IMR-90 (cell line): ENCODE results near the gene WDR37. TPM values are rescaled to one million over a fixed set of nuclear protein-coding genes. Genes with fewer than 3 reads are reported as not detected.

Experiments
- ATAC-seq: fragments of 200-7000 bp; cut with Tn5 transposase; 2 replicates; pipeline ENCODE4 v1.9.1; 2020; ENCODE audit warnings: low read depth, mild to moderate bottlenecking, moderate library complexity
- BruUV-seq: library from RNA; stranded (reverse); fragments of 400-500 nt; replicated peaks from 2 replicates; lab custom pipeline; 2021; lab: Mats Ljungman, UMichigan
- CTCF ChIA-PET: fragments of 300-600 bp; formaldehyde crosslinking; extraction: SDS; loops from one replicate; lab custom pipeline; 2021; ENCODE audit warnings: antibody characterized with exemption; lab: Yijun Ruan, JAX
- POLR2A ChIA-PET: fragments of 300-600 bp; sonication (Branson Sonifier 250); formaldehyde crosslinking; loops from one replicate; lab custom pipeline; 2022; ENCODE audit warnings: antibody characterized with exemption; ENCODE audit not compliant: unreplicated experiment; lab: Charles Lee
- DNase-seq: peaks from one replicate; pipeline ENCODE4 v3.0.0; 2013
- H2AFZ ChIP-seq: replicated peaks from 2 replicates; pipeline ENCODE3; 2013; ENCODE audit warnings: low read length, mild to moderate bottlenecking; ENCODE audit not compliant: poor library complexity
- H2AK5ac ChIP-seq: 2 replicates; pipeline ENCODE4 v1.6.1; 2013; ENCODE audit warnings: low read depth, low read length, inconsistent platforms
- H2AK9ac ChIP-seq: replicated peaks from 2 replicates; pipeline ENCODE3; 2013; ENCODE audit warnings: mild to moderate bottlenecking, low read depth, low read length, moderate library complexity; ENCODE audit not compliant: poor library complexity
- H2BK120ac ChIP-seq: 2 replicates; pipeline ENCODE4 v1.6.1; 2013; ENCODE audit warnings: low read depth, low read length, inconsistent platforms
- H2BK15ac ChIP-seq: 3 replicates; pipeline ENCODE4 v1.6.1; 2013; ENCODE audit warnings: low read depth, low read length, inconsistent platforms
- H2BK20ac ChIP-seq: 2 replicates; pipeline ENCODE4 v1.6.1; 2013; ENCODE audit warnings: low read depth, mild to moderate bottlenecking, inconsistent platforms, low read length, moderate library complexity
- H2BK5ac ChIP-seq: 2 replicates; pipeline ENCODE4 v1.6.1; 2013; ENCODE audit warnings: mild to moderate bottlenecking, low read depth, low read length, inconsistent platforms; ENCODE audit not compliant: poor library complexity, severe bottlenecking
- H3K14ac ChIP-seq: replicated peaks from 2 replicates; pipeline ENCODE4 v1.6.1; 2013; ENCODE audit warnings: low read depth, low read length, inconsistent platforms
- H3K18ac ChIP-seq: 2 replicates; pipeline ENCODE4 v1.6.1; 2013; ENCODE audit warnings: low read depth, low read length, control low read depth
- H3K23ac ChIP-seq: 2 replicates; pipeline ENCODE4 v1.6.1; 2013; ENCODE audit warnings: low read depth, low read length, inconsistent platforms
- H3K27ac ChIP-seq: 2 replicates; pipeline ENCODE4 v1.5.1; 2013; ENCODE audit warnings: mild to moderate bottlenecking, control low read depth, low read length; ENCODE audit not compliant: insufficient read depth
- H3K27me3 ChIP-seq: 2 replicates; pipeline ENCODE4 v1.6.1; 2013; ENCODE audit warnings: low read length; ENCODE audit not compliant: control insufficient read depth, insufficient read depth
- H3K36me3 ChIP-seq: 2 replicates; pipeline ENCODE4 v1.6.1; 2013; ENCODE audit warnings: low read length, mixed read lengths; ENCODE audit not compliant: control insufficient read depth, insufficient read depth
- H3K4ac ChIP-seq: 2 replicates; pipeline ENCODE4 v1.6.1; 2013; ENCODE audit warnings: low read depth, low read length, inconsistent platforms
- H3K4me1 ChIP-seq: 2 replicates; pipeline ENCODE4 v1.6.1; 2013; ENCODE audit warnings: low read length, mixed read lengths; ENCODE audit not compliant: control insufficient read depth, insufficient read depth
- H3K4me2 ChIP-seq: 2 replicates; pipeline ENCODE4 v1.6.1; 2013; ENCODE audit warnings: low read depth, mild to moderate bottlenecking, control low read depth, low read length, moderate library complexity
- H3K4me3 ChIP-seq: 2 replicates; pipeline ENCODE4 v1.5.1; 2013; ENCODE audit warnings: low read depth, mild to moderate bottlenecking, control low read depth, low read length, moderate library complexity; ENCODE audit not compliant: insufficient read depth
- H3K56ac ChIP-seq: 2 replicates; pipeline ENCODE4 v1.6.1; 2013; ENCODE audit warnings: low read length, inconsistent platforms; ENCODE audit not compliant: insufficient read depth; ENCODE audit errors: extremely low read depth
- H3K79me1 ChIP-seq, 2 experiments: 2 replicates each; pipeline ENCODE4 v1.6.1; 2013; ENCODE audit warnings: low read length in 2 of 2, inconsistent platforms in 1 of 2, low read depth in 1 of 2
- H3K9ac ChIP-seq: 2 replicates; pipeline ENCODE4 v1.6.1; 2013; ENCODE audit warnings: low read depth, low read length, control low read depth
- H3K9me1 ChIP-seq: 2 replicates; pipeline ENCODE4 v1.6.1; 2013; ENCODE audit warnings: low read length, inconsistent platforms; ENCODE audit not compliant: insufficient read depth
- H3K9me3 ChIP-seq: 2 replicates; pipeline ENCODE4 v1.6.1; 2013; ENCODE audit warnings: low read length; ENCODE audit not compliant: control insufficient read depth, insufficient read depth
- H4K20me1 ChIP-seq: 2 replicates; pipeline ENCODE4 v1.6.1; 2013; ENCODE audit warnings: low read length, inconsistent platforms; ENCODE audit not compliant: insufficient read depth
- H4K5ac ChIP-seq: 2 replicates; pipeline ENCODE4 v1.6.1; 2013; ENCODE audit warnings: mild to moderate bottlenecking, low read depth, low read length, control low read depth
- H4K8ac ChIP-seq, 2 experiments: 2 replicates each; pipeline ENCODE4 v1.6.1; 2013; ENCODE audit warnings: low read depth in 2 of 2, low read length in 2 of 2, control low read depth in 1 of 2, inconsistent platforms in 1 of 2
- H4K91ac ChIP-seq: 2 replicates; pipeline ENCODE4 v1.6.1; 2013; ENCODE audit warnings: low read depth, low read length, inconsistent platforms; ENCODE audit not compliant: insufficient read depth
- BHLHE40 ChIP-seq: fragments of 150-350 bp; IDR thresholded peaks from 2 replicates; pipeline ENCODE4 v1.6.1; 2016; ENCODE audit warnings: mild to moderate bottlenecking, low read depth, low read length
- CEBPB ChIP-seq: IDR thresholded peaks from 2 replicates; pipeline ENCODE4 v1.6.1; 2012; ENCODE audit warnings: low read depth, low read length, improper control_type of control experiment
- CHD1 ChIP-seq: IDR thresholded peaks from 2 replicates; pipeline ENCODE4 v1.6.1; 2012; ENCODE audit warnings: low read depth, low read length, improper control_type of control experiment
- CTCF ChIP-seq: conservative IDR thresholded peaks from 2 replicates; pipeline ENCODE4 v1.5.1; 2012; ENCODE audit warnings: mild to moderate bottlenecking, low read depth, low read length, improper control_type of control experiment
- FOS ChIP-seq: fragments of 150-350 bp; IDR thresholded peaks from 2 replicates; pipeline ENCODE4 v1.6.1; 2016; ENCODE audit warnings: low read depth, low read length
- MAFK ChIP-seq: IDR thresholded peaks from 2 replicates; pipeline ENCODE4 v1.6.1; 2012; ENCODE audit warnings: low read depth, low read length, improper control_type of control experiment
- MAZ ChIP-seq: IDR thresholded peaks from 2 replicates; pipeline ENCODE4 v1.6.1; 2012; ENCODE audit warnings: low read depth, mild to moderate bottlenecking, low read length, improper control_type of control experiment, moderate library complexity, borderline replicate concordance
- NFE2L2 ChIP-seq: fragments of 150-350 bp; IDR thresholded peaks from 2 replicates; pipeline ENCODE4 v1.6.1; 2016; ENCODE audit warnings: low read depth, mild to moderate bottlenecking, low read length
- POLR2A ChIP-seq: IDR thresholded peaks from 2 replicates; pipeline ENCODE4 v1.6.1; 2012; ENCODE audit warnings: mild to moderate bottlenecking, low read depth, low read length
- RAD21 ChIP-seq: IDR thresholded peaks from 2 replicates; pipeline ENCODE4 v1.6.1; 2012; ENCODE audit warnings: low read length, improper control_type of control experiment
- RCOR1 ChIP-seq: IDR thresholded peaks from 2 replicates; pipeline ENCODE4 v1.6.1; 2012; ENCODE audit warnings: mild to moderate bottlenecking, low read length, improper control_type of control experiment; ENCODE audit not compliant: insufficient replicate concordance
- RFX5 ChIP-seq: IDR thresholded peaks from 2 replicates; pipeline ENCODE4 v1.8.0; 2012; ENCODE audit warnings: low read depth, mild to moderate bottlenecking, low read length, moderate library complexity
- USF2 ChIP-seq: fragments of 150-350 bp; IDR thresholded peaks from 2 replicates; pipeline ENCODE4 v1.6.1; 2017; ENCODE audit warnings: mild to moderate bottlenecking, antibody characterized with exemption, low read length, low read depth
- WGBS, 2 experiments: methylation state at CpG; one replicate each; pipeline versions ENCODE4 v1.1.5 to v1.1.7; 2013; ENCODE audit warnings: missing lambda C conversion rate in 2 of 2; ENCODE audit not compliant: insufficient read length in 1 of 2; ENCODE audit errors: extremely low coverage in 2 of 2; 5-methylcytosine and 5-hydroxymethylcytosine counted together
- dilution Hi-C: fragments of 300-500 bp; cut with HindIII; formaldehyde crosslinking; loops from one replicate; pipeline ENCODE4 v1.14.3; 2018; ENCODE audit warnings: low sequenced_read_pairs; ENCODE audit not compliant: unreplicated experiment
- in situ Hi-C: fragments of 300-500 bp; cut with MboI; formaldehyde crosslinking; loops from 3 replicates; pipeline ENCODE4 v1.14.3; 2019; ENCODE audit warnings: low sequenced_read_pairs, inconsistent platforms, mixed read lengths
- intact Hi-C: fragments of 100-400 bp; cut with micrococcal nuclease; formaldehyde crosslinking; loops from 2 replicates; pipeline ENCODE4 v1.10.0; 2022
- polyA plus RNA-seq, 3 experiments: library from polyadenylated mRNA; depleted of rRNA; stranded (reverse); fragments of >200 nt; gene quantifications; 2 replicates each; pipeline ENCODE4 v1.2.3, GENCODE V29; 2012; ENCODE audit warnings: low replicate concordance in 1 of 3
- total RNA-seq: library from RNA; depleted of rRNA; stranded (reverse); fragments of >200 nt; gene quantifications from 2 replicates; pipeline ENCODE4 v1.2.3, GENCODE V29; 2012

WDR37 gene
- total and polyA plus RNA-seq, 2 of the 4 experiments (the other 2 are of a cell fraction) = 12.7 to 14.5 TPM

- intact Hi-C loops (no loop called here), dilution Hi-C loops (no loop called here), in situ Hi-C loops (no loop called here)
- ChIA-PET POLR2A (no interaction called here), CTCF (no interaction called here)
- H3K27ac ChIP-seq = no peak overlapping the region
- H3K9me3 ChIP-seq = no peaks in the 10 kb centered on the region
- H4K20me1 ChIP-seq = no peaks in the 10 kb centered on the region
- H3K56ac ChIP-seq = no peak overlapping the region
- no peak for ATAC-seq
- H2BK120ac ChIP-seq = no peak overlapping the region
- TF ChIP-seq RCOR1 (no peak), NFE2L2 (no peak), RAD21 (no peak), MAFK (no peak), BHLHE40 (no peak), FOS (no peak), RFX5 (no peak), CEBPB (no peak), POLR2A (no peak), USF2 (no peak), CHD1 (no peak), MAZ (no peak), CTCF (no peak)
- no peak overlapping the region for H4K91ac ChIP-seq
- H3K18ac ChIP-seq = no peak overlapping the region
- no peak overlapping the region for H4K5ac ChIP-seq
- no peak for DNase-seq
- H2AFZ ChIP-seq = no peak overlapping the region
- no peak overlapping the region for H3K9ac ChIP-seq
- H2AK5ac ChIP-seq = no peak overlapping the region
- H4K8ac ChIP-seq = no peak overlapping the region
- no peak overlapping the region for H2BK20ac ChIP-seq
- no peak overlapping the region for H3K4ac ChIP-seq
- H3K79me1 ChIP-seq = no peaks in the 10 kb centered on the region
- no peaks in the 10 kb centered on the region for H3K4me1 ChIP-seq
- H3K36me3 ChIP-seq = no peaks in the 10 kb centered on the region
- no peak overlapping the region for H3K23ac ChIP-seq
- H3K4me3 ChIP-seq = no peak overlapping the region
- 80% methylated on average over 1 of the region's 9 CpGs; no CpG with 5 or more reads in 1 of the 2 experiments for WGBS, 2 experiments
- no peak overlapping the region for H2BK15ac ChIP-seq
- no peaks in the 10 kb centered on the region for H3K9me1 ChIP-seq
- no peak overlapping the region for H2BK5ac ChIP-seq
- no TSS peak for BruUV-seq
- H3K27me3 ChIP-seq = no peaks in the 10 kb centered on the region; the same call in 1 of the 2 replicates
- H3K14ac ChIP-seq = no peak overlapping the region
- H2AK9ac ChIP-seq = peak overlapping the region; percentile 24
- no peak overlapping the region for H3K4me2 ChIP-seq
Measured at GRCh38 chr10:1177936-1178335, 121.8 kb downstream of the WDR37 start.
